PC-3 (cell line): ENCODE measurements around the gene LIPA. TPM values are rescaled to one million over a fixed set of nuclear protein-coding genes. Genes with fewer than 3 reads are reported as not detected.

ENCODE experiments used
- ATAC-seq: fragments of 200-7000 bp; cut with Tn5 transposase; 2 replicates; pipeline ENCODE4 v1.9.1; 2020; ENCODE audit warnings: mild to moderate bottlenecking, moderate library complexity
- BruUV-seq: library from RNA; stranded (reverse); fragments of 400-500 nt; replicated peaks from 2 replicates; lab custom pipeline; 2021; lab: Mats Ljungman, UMichigan
- CTCF ChIA-PET: fragments of 300-600 bp; sonication (Branson Sonifier 250); formaldehyde crosslinking; loops from one replicate; lab custom pipeline; 2022; ENCODE audit warnings: antibody characterized with exemption; lab: Charles Lee
- POLR2A ChIA-PET: fragments of 300-600 bp; sonication (Branson Sonifier 250); formaldehyde crosslinking; loops from one replicate; lab custom pipeline; 2022; ENCODE audit warnings: antibody characterized with exemption; ENCODE audit not compliant: unreplicated experiment; lab: Charles Lee
- DNase-seq: peaks from one replicate; pipeline ENCODE4 v3.0.0-alpha.2; 2015
- H2AFZ ChIP-seq: fragments of 300-600 bp; sonication (generic); 2 replicates; pipeline ENCODE4 v1.6.0; 2016; ENCODE audit warnings: antibody characterized with exemption, low read length
- H3F3A ChIP-seq: fragments of 300-600 bp; sonication (generic); one replicate; pipeline ENCODE4 v1.6.0; 2017; ENCODE audit warnings: antibody characterized with exemption, low read length, control low read depth, mild to moderate bottlenecking; ENCODE audit not compliant: unreplicated experiment
- H3K27ac ChIP-seq: fragments of 300-600 bp; sonication (generic); 2 replicates; pipeline ENCODE4 v1.5.1; 2016; ENCODE audit warnings: mild to moderate bottlenecking, low read length
- H3K27me3 ChIP-seq: fragments of 300-600 bp; sonication (generic); 2 replicates; pipeline ENCODE4 v1.6.1; 2016; ENCODE audit warnings: low read length, mixed read lengths
- H3K36me3 ChIP-seq: fragments of 300-600 bp; sonication (generic); 2 replicates; pipeline ENCODE4 v1.6.1; 2016; ENCODE audit warnings: low read depth, mixed run types, low read length, mixed read lengths
- H3K4me1 ChIP-seq: fragments of 300-600 bp; sonication (generic); 2 replicates; pipeline ENCODE4 v1.5.1; 2016; ENCODE audit warnings: low read length; ENCODE audit not compliant: insufficient read depth
- H3K4me2 ChIP-seq: fragments of 300-600 bp; sonication (generic); 2 replicates; pipeline ENCODE4 v1.6.0; 2016; ENCODE audit warnings: low read length
- H3K4me3 ChIP-seq: fragments of 300-600 bp; sonication (generic); 2 replicates; pipeline ENCODE4 v1.5.1; 2016; ENCODE audit warnings: mild to moderate bottlenecking, low read length, mixed read lengths
- H3K79me2 ChIP-seq: fragments of 300-600 bp; sonication (generic); 2 replicates; pipeline ENCODE4 v1.6.1; 2017; ENCODE audit warnings: low read length, mixed read lengths
- H3K9ac ChIP-seq: fragments of 300-600 bp; sonication (generic); 2 replicates; pipeline ENCODE4 v1.6.0; 2016; ENCODE audit warnings: mild to moderate bottlenecking, low read length
- H3K9me2 ChIP-seq: fragments of 300-600 bp; sonication (generic); replicated peaks from 2 replicates; pipeline ENCODE4 v1.6.1; 2016; ENCODE audit warnings: mixed run types, low read length, mixed read lengths
- H3K9me3 ChIP-seq: fragments of 300-600 bp; sonication (generic); 2 replicates; pipeline ENCODE4 v1.6.1; 2016; ENCODE audit warnings: low read length, mixed read lengths
- H4K20me1 ChIP-seq: fragments of 300-600 bp; sonication (generic); 2 replicates; pipeline ENCODE4 v1.6.1; 2016; ENCODE audit warnings: low read length, mixed read lengths
- CTCF ChIP-seq: fragments of 300-600 bp; sonication (generic); conservative IDR thresholded peaks from 2 replicates; pipeline ENCODE4 v1.5.1; 2017; ENCODE audit warnings: antibody characterized with exemption, low read depth, mild to moderate bottlenecking, low read length
- EZH2 ChIP-seq: fragments of 300-600 bp; sonication (generic); IDR thresholded peaks from one replicate; pipeline ENCODE4 v1.6.1; 2017; ENCODE audit warnings: antibody characterized with exemption, mild to moderate bottlenecking, low read length; ENCODE audit not compliant: unreplicated experiment
- EZH2phosphoT487 ChIP-seq: fragments of 300-600 bp; sonication (generic); IDR thresholded peaks from 2 replicates; pipeline ENCODE4 v1.6.1; 2018; ENCODE audit warnings: mild to moderate bottlenecking, antibody characterized with exemption, low read length, borderline replicate concordance
- intact Hi-C: fragments of 100-400 bp; cut with micrococcal nuclease; formaldehyde crosslinking; loops from 2 replicates; pipeline ENCODE4 v1.9.0; 2023
- total RNA-seq: library from RNA; depleted of rRNA; stranded (reverse); fragments of >200 nt; gene quantifications from 2 replicates; pipeline ENCODE4 v1.2.3, GENCODE V29; 2014

LIPA gene
- total RNA-seq, 1 experiment from 2014 or later: 55.7 TPM

- DNase-seq (peak; percentile 73), ATAC-seq (peak; percentile 43; the same call in 1 of the 2 replicates)
- no peaks in the 10 kb centered on the region for H3K9me3 ChIP-seq
- no peak overlapping the region for H3K9ac ChIP-seq
- no peak overlapping the region for H3K27ac ChIP-seq
- no peaks in the 10 kb centered on the region for H3K9me2 ChIP-seq
- H2AFZ ChIP-seq: no peak overlapping the region
- H3K27me3 ChIP-seq: no peaks in the 10 kb centered on the region
- BruUV-seq: no TSS peak
- H3K4me2 ChIP-seq: no peak overlapping the region
- no peak for TF ChIP-seq EZH2
- no peak for TF ChIP-seq EZH2phosphoT487
- TF ChIP-seq CTCF: peak; percentile 75
- ChIA-PET POLR2A (no interaction called here), CTCF (no interaction called here)
- H3K4me3 ChIP-seq: no peak overlapping the region
- no peaks in the 10 kb centered on the region for H4K20me1 ChIP-seq
- H3K36me3 ChIP-seq: peaks cover 17% of the 10 kb centered on the region
- peaks cover 9% of the 10 kb centered on the region for H3F3A ChIP-seq
- H3K4me1 ChIP-seq: peaks cover 6% of the 10 kb centered on the region; the same call in 1 of the 2 replicates
- intact Hi-C loops: loop anchor here (1.0 kb wide), 3 partner anchors 172 to 197 kb away; partner anchors contain the start of gene IFIT5
- H3K79me2 ChIP-seq: no peaks in the 10 kb centered on the region
Observed at GRCh38 chr10:89217057-89217990, 34.3 kb downstream of the LIPA start.

- Histone ChIP-seq H3K27me3 (no peaks in the 10 kb centered on the region), H3K79me2 (no peaks in the 10 kb centered on the region), H3K4me3 (no peak overlapping the region), H2AFZ (no peak overlapping the region), H3K9me2 (no peaks in the 10 kb centered on the region), H3K9ac (no peak overlapping the region), H3K9me3 (no peaks in the 10 kb centered on the region), H3K4me2 (no peak overlapping the region), H3K27ac (no peak overlapping the region), H4K20me1 (no peaks in the 10 kb centered on the region), H3F3A (peaks cover 9% of the 10 kb centered on the region), H3K36me3 (peaks cover 12% of the 10 kb centered on the region), H3K4me1 (peaks cover 6% of the 10 kb centered on the region; the same call in 1 of the 2 replicates)
- DNase-seq: no peak
- POLR2A ChIA-PET: no interaction called here
- TF ChIP-seq CTCF (no peak), EZH2phosphoT487 (no peak), EZH2 (no peak)
- CTCF ChIA-PET: no interaction called here
- intact Hi-C loops: no loop called here
- no TSS peak for BruUV-seq
- ATAC-seq: no peak
Observed at GRCh38 chr10:89216056-89216455, 35.5 kb downstream of the LIPA start.

- Histone ChIP-seq H3K4me3 (no peak overlapping the region), H3K9ac (no peak overlapping the region), H3K9me3 (no peaks in the 10 kb centered on the region), H3K27me3 (no peaks in the 10 kb centered on the region), H3K36me3 (peaks cover 12% of the 10 kb centered on the region), H3K79me2 (no peaks in the 10 kb centered on the region), H3K4me1 (peaks cover 6% of the 10 kb centered on the region; the same call in 1 of the 2 replicates), H2AFZ (no peak overlapping the region), H3F3A (peaks cover 9% of the 10 kb centered on the region), H3K9me2 (no peaks in the 10 kb centered on the region), H4K20me1 (no peaks in the 10 kb centered on the region), H3K27ac (no peak overlapping the region), H3K4me2 (no peak overlapping the region)
- CTCF ChIA-PET: no interaction called here
- no peak for TF ChIP-seq CTCF
- no peak for TF ChIP-seq EZH2
- DNase-seq (no peak), ATAC-seq (no peak)
- BruUV-seq: no TSS peak
- POLR2A ChIA-PET: no interaction called here
- intact Hi-C loops: no loop called here
Observed at GRCh38 chr10:89215511-89215910, 36.1 kb downstream of the LIPA start.
